ENCODE measurements around the gene SETDB2.

The SETDB2 gene

GRCh38 chr13:49421391-49421790 lies 22.7 kb upstream of the SETDB2 start:
- intact Hi-C loops (cut with DNase I): no loop called here
- DNase-seq: no peak

GRCh38 chr13:49424011-49424560 lies 20.0 kb upstream of the SETDB2 start:
- intact Hi-C loops (cut with DNase I): no loop called here
- DNase-seq: no peak

GRCh38 chr13:49428041-49428763 lies 15.9 kb upstream of the SETDB2 start:
- intact Hi-C loops (cut with DNase I): no loop called here
- DNase-seq: peak in 1 of 42 donors; percentile 15

GRCh38 chr13:49429121-49429520 lies 15.0 kb upstream of the SETDB2 start:
- intact Hi-C loops (cut with DNase I): no loop called here
- DNase-seq: no peak

GRCh38 chr13:49435992-49436391 lies 8.1 kb upstream of the SETDB2 start:
- intact Hi-C loops (cut with DNase I): loop anchor here (2.0 kb wide), 1 partner anchor 131 kb away; no protein-coding TSS in a partner anchor

GRCh38 chr13:49436890-49437289 lies 7.2 kb upstream of the SETDB2 start:
- intact Hi-C loops (cut with DNase I): loop anchor here (2.0 kb wide), 1 partner anchor 132 kb away; no protein-coding TSS in a partner anchor
- peak in 22 of 42 donors; percentile 7 to 63 (median 31) for DNase-seq

More at GRCh38 chr13:49435992-49436391, 8.1 kb upstream of the SETDB2 start:
- DNase-seq: no peak

- DNase-seq: no peak
- intact Hi-C loops (cut with DNase I): loop anchor here (2.0 kb wide), 1 partner anchor 133 kb away; no protein-coding TSS in a partner anchor
These were observed 6.4 kb upstream of the SETDB2 start for GRCh38 chr13:49437705-49438104.

GRCh38 chr13:49439609-49440008 lies 4.5 kb upstream of the SETDB2 start:
- intact Hi-C loops (cut with DNase I): no loop called here
- no peak for DNase-seq

- intact Hi-C loops (cut with DNase I): no loop called here
- DNase-seq: no peak
These were observed 2.8 kb upstream of the SETDB2 start for GRCh38 chr13:49441312-49441711.

GRCh38 chr13:49441846-49442245 lies 2.2 kb upstream of the SETDB2 start:
- intact Hi-C loops (cut with DNase I): no loop called here
- no peak for DNase-seq

- intact Hi-C loops (cut with DNase I): no loop called here
- peak in 13 of 42 donors; percentile 7 to 55 (median 21) for DNase-seq
These were observed 744 bp upstream of the SETDB2 start for GRCh38 chr13:49443357-49443703.

- DNase-seq: peak in 16 of 42 donors; percentile 9 to 50 (median 30)
- intact Hi-C loops (cut with DNase I): no loop called here
These were observed 686 bp downstream of the SETDB2 start for GRCh38 chr13:49444524-49445395.

- intact Hi-C loops (cut with DNase I): no loop called here
- no peak for DNase-seq
These were observed 2.4 kb downstream of the SETDB2 start for GRCh38 chr13:49446473-49446872.

GRCh38 chr13:49448753-49449152 lies 4.7 kb downstream of the SETDB2 start:
- intact Hi-C loops (cut with DNase I): no loop called here
- no peak for DNase-seq

- intact Hi-C loops (cut with DNase I): no loop called here
- no peak for DNase-seq
These were observed 6.2 kb downstream of the SETDB2 start for GRCh38 chr13:49450105-49450819.

- DNase-seq: no peak
- intact Hi-C loops (cut with DNase I): no loop called here
These were observed 8.8 kb downstream of the SETDB2 start for GRCh38 chr13:49452725-49453457.

GRCh38 chr13:49453465-49453864 lies 9.4 kb downstream of the SETDB2 start:
- DNase-seq: no peak
- intact Hi-C loops (cut with DNase I): no loop called here

- intact Hi-C loops (cut with DNase I): no loop called here
- DNase-seq: no peak
These were observed 10.4 kb downstream of the SETDB2 start for GRCh38 chr13:49454388-49455006.
